Measurements from ENCODE around the gene SELENOH.

The SELENOH gene

GRCh38 chr11:57772562-57772961, 31.3 kb downstream of the SELENOH start:
- no peak overlapping the region for H3K9ac ChIP-seq (ENCODE audit: low read depth, low read length)
- no peak overlapping the region for H3K4me3 ChIP-seq (ENCODE audit: low read depth, low read length)
- H3K4me1 ChIP-seq (ENCODE audit: control insufficient read depth, insufficient read depth, low read length), result peaks cover 30% of the 10 kb centered on the region
- H3K9me3 ChIP-seq (ENCODE audit: control insufficient read depth, insufficient read depth, low read length), result no peaks in the 10 kb centered on the region
- no peaks in the 10 kb centered on the region for H3K36me3 ChIP-seq (ENCODE audit: control insufficient read depth, insufficient read depth, low read length)
- no peaks in the 10 kb centered on the region for H3K27me3 ChIP-seq (ENCODE audit: control insufficient read depth, insufficient read depth, low read length)

GRCh38 chr11:57773026-57773598, 31.8 kb downstream of the SELENOH start:
- Histone ChIP-seq H3K4me1 (ENCODE audit: control insufficient read depth, insufficient read depth, low read length) (peaks cover 35% of the 10 kb centered on the region), H3K9me3 (ENCODE audit: control insufficient read depth, insufficient read depth, low read length) (no peaks in the 10 kb centered on the region), H3K36me3 (ENCODE audit: control insufficient read depth, insufficient read depth, low read length) (no peaks in the 10 kb centered on the region), H3K27me3 (ENCODE audit: control insufficient read depth, insufficient read depth, low read length) (no peaks in the 10 kb centered on the region), H3K9ac (ENCODE audit: low read depth, low read length) (no peak overlapping the region), H3K4me3 (ENCODE audit: low read depth, low read length) (no peak overlapping the region)

- Histone ChIP-seq H3K4me1 (ENCODE audit: control insufficient read depth, insufficient read depth, low read length) (peaks cover 56% of the 10 kb centered on the region), H3K9me3 (ENCODE audit: control insufficient read depth, insufficient read depth, low read length) (no peaks in the 10 kb centered on the region), H3K4me3 (ENCODE audit: low read depth, low read length) (peak overlapping the region; percentile 5), H3K9ac (ENCODE audit: low read depth, low read length) (no peak overlapping the region), H3K27me3 (ENCODE audit: control insufficient read depth, insufficient read depth, low read length) (no peaks in the 10 kb centered on the region), H3K36me3 (ENCODE audit: control insufficient read depth, insufficient read depth, low read length) (no peaks in the 10 kb centered on the region)
Measured at GRCh38 chr11:57775491-57775890, 34.2 kb downstream of the SELENOH start.

GRCh38 chr11:57776031-57776521, 34.8 kb downstream of the SELENOH start:
- H3K9ac ChIP-seq (ENCODE audit: low read depth, low read length), result peak overlapping the region; percentile 49
- H3K36me3 ChIP-seq (ENCODE audit: control insufficient read depth, insufficient read depth, low read length), result no peaks in the 10 kb centered on the region
- no peaks in the 10 kb centered on the region for H3K27me3 ChIP-seq (ENCODE audit: control insufficient read depth, insufficient read depth, low read length)
- no peak overlapping the region for H3K4me3 ChIP-seq (ENCODE audit: low read depth, low read length)
- peaks cover 59% of the 10 kb centered on the region for H3K4me1 ChIP-seq (ENCODE audit: control insufficient read depth, insufficient read depth, low read length)
- H3K9me3 ChIP-seq (ENCODE audit: control insufficient read depth, insufficient read depth, low read length), result no peaks in the 10 kb centered on the region

GRCh38 chr11:57776577-57777210, 35.4 kb downstream of the SELENOH start:
- no peak overlapping the region for H3K9ac ChIP-seq (ENCODE audit: low read depth, low read length)
- peaks cover 65% of the 10 kb centered on the region for H3K4me1 ChIP-seq (ENCODE audit: control insufficient read depth, insufficient read depth, low read length)
- H3K9me3 ChIP-seq (ENCODE audit: control insufficient read depth, insufficient read depth, low read length), result no peaks in the 10 kb centered on the region
- no peaks in the 10 kb centered on the region for H3K27me3 ChIP-seq (ENCODE audit: control insufficient read depth, insufficient read depth, low read length)
- no peak overlapping the region for H3K4me3 ChIP-seq (ENCODE audit: low read depth, low read length)
- H3K36me3 ChIP-seq (ENCODE audit: control insufficient read depth, insufficient read depth, low read length), result no peaks in the 10 kb centered on the region

- H3K9ac ChIP-seq (ENCODE audit: low read depth, low read length), result no peak overlapping the region
- H3K4me3 ChIP-seq (ENCODE audit: low read depth, low read length), result no peak overlapping the region
- no peaks in the 10 kb centered on the region for H3K9me3 ChIP-seq (ENCODE audit: control insufficient read depth, insufficient read depth, low read length)
- no peaks in the 10 kb centered on the region for H3K27me3 ChIP-seq (ENCODE audit: control insufficient read depth, insufficient read depth, low read length)
- H3K36me3 ChIP-seq (ENCODE audit: control insufficient read depth, insufficient read depth, low read length), result no peaks in the 10 kb centered on the region
- H3K4me1 ChIP-seq (ENCODE audit: control insufficient read depth, insufficient read depth, low read length), result peaks cover 72% of the 10 kb centered on the region
Measured at GRCh38 chr11:57777969-57778317, 36.7 kb downstream of the SELENOH start.

GRCh38 chr11:57778318-57779037, 37.2 kb downstream of the SELENOH start:
- Histone ChIP-seq H3K4me1 (ENCODE audit: control insufficient read depth, insufficient read depth, low read length) (peaks cover 72% of the 10 kb centered on the region), H3K27me3 (ENCODE audit: control insufficient read depth, insufficient read depth, low read length) (no peaks in the 10 kb centered on the region), H3K9ac (ENCODE audit: low read depth, low read length) (no peak overlapping the region), H3K4me3 (ENCODE audit: low read depth, low read length) (no peak overlapping the region), H3K36me3 (ENCODE audit: control insufficient read depth, insufficient read depth, low read length) (no peaks in the 10 kb centered on the region), H3K9me3 (ENCODE audit: control insufficient read depth, insufficient read depth, low read length) (no peaks in the 10 kb centered on the region)

GRCh38 chr11:57779276-57779675, 38.0 kb downstream of the SELENOH start:
- Histone ChIP-seq H3K36me3 (ENCODE audit: control insufficient read depth, insufficient read depth, low read length) (no peaks in the 10 kb centered on the region), H3K4me1 (ENCODE audit: control insufficient read depth, insufficient read depth, low read length) (peaks cover 70% of the 10 kb centered on the region), H3K9ac (ENCODE audit: low read depth, low read length) (no peak overlapping the region), H3K9me3 (ENCODE audit: control insufficient read depth, insufficient read depth, low read length) (no peaks in the 10 kb centered on the region), H3K4me3 (ENCODE audit: low read depth, low read length) (no peak overlapping the region), H3K27me3 (ENCODE audit: control insufficient read depth, insufficient read depth, low read length) (no peaks in the 10 kb centered on the region)

GRCh38 chr11:57781529-57781943, 40.2 kb downstream of the SELENOH start:
- Histone ChIP-seq H3K4me1 (ENCODE audit: control insufficient read depth, insufficient read depth, low read length) (peaks cover 56% of the 10 kb centered on the region), H3K27me3 (ENCODE audit: control insufficient read depth, insufficient read depth, low read length) (no peaks in the 10 kb centered on the region), H3K9ac (ENCODE audit: low read depth, low read length) (peak overlapping the region; percentile 70), H3K9me3 (ENCODE audit: control insufficient read depth, insufficient read depth, low read length) (no peaks in the 10 kb centered on the region), H3K4me3 (ENCODE audit: low read depth, low read length) (peak overlapping the region; percentile 33), H3K36me3 (ENCODE audit: control insufficient read depth, insufficient read depth, low read length) (no peaks in the 10 kb centered on the region)

GRCh38 chr11:57785072-57785471, 43.8 kb downstream of the SELENOH start:
- peaks cover 44% of the 10 kb centered on the region for H3K4me1 ChIP-seq (ENCODE audit: control insufficient read depth, insufficient read depth, low read length)
- H3K9ac ChIP-seq (ENCODE audit: low read depth, low read length), result no peak overlapping the region
- H3K27me3 ChIP-seq (ENCODE audit: control insufficient read depth, insufficient read depth, low read length), result no peaks in the 10 kb centered on the region
- no peaks in the 10 kb centered on the region for H3K36me3 ChIP-seq (ENCODE audit: control insufficient read depth, insufficient read depth, low read length)
- H3K4me3 ChIP-seq (ENCODE audit: low read depth, low read length), result no peak overlapping the region
- H3K9me3 ChIP-seq (ENCODE audit: control insufficient read depth, insufficient read depth, low read length), result no peaks in the 10 kb centered on the region

GRCh38 chr11:57786436-57786835, 45.1 kb downstream of the SELENOH start:
- Histone ChIP-seq H3K4me3 (ENCODE audit: low read depth, low read length) (no peak overlapping the region), H3K9ac (ENCODE audit: low read depth, low read length) (no peak overlapping the region), H3K9me3 (ENCODE audit: control insufficient read depth, insufficient read depth, low read length) (no peaks in the 10 kb centered on the region), H3K36me3 (ENCODE audit: control insufficient read depth, insufficient read depth, low read length) (no peaks in the 10 kb centered on the region), H3K27me3 (ENCODE audit: control insufficient read depth, insufficient read depth, low read length) (no peaks in the 10 kb centered on the region), H3K4me1 (ENCODE audit: control insufficient read depth, insufficient read depth, low read length) (peaks cover 35% of the 10 kb centered on the region)
